Stomach (tissue), 9 donors: ENCODE results near the gene MATCAP1. TPM values are rescaled to one million over a fixed set of nuclear protein-coding genes. Genes with fewer than 3 reads are reported as not detected.
A peak's percentile ranks its signal among the peaks of the same experiment; 100 is the strongest.

Experiments used
- DNase-seq, 2 donors: peaks; one replicate each; pipeline versions ENCODE4 v3.0.0 to v3.0.0-alpha.2; 2013 to 2019
- H3K27ac ChIP-seq, 5 donors: fragments of 200-600 bp in 4 of 5; sonication (generic) in 4 of 5; one replicate each; pipeline ENCODE4 v1.5.1; 2013 to 2019; ENCODE audit warnings: mild to moderate bottlenecking in 1 of 5, moderate library complexity in 1 of 5
- H3K27me3 ChIP-seq, 3 donors: fragments of 200-600 bp; sonication (generic); one replicate each; pipeline ENCODE4 v1.5.1; 2017 to 2019; ENCODE audit warnings: mixed run types in 1 of 3
- H3K36me3 ChIP-seq, 4 donors: fragments of 200-600 bp; sonication (generic); 1 replicate in 3 of 4; 2 replicates in 1 of 4; pipeline ENCODE4 v1.5.1; 2016 to 2019
- H3K4me1 ChIP-seq, 4 donors: fragments of 200-600 bp; sonication (generic); one replicate each; pipeline ENCODE4 v1.5.1; 2016 to 2019
- H3K4me3 ChIP-seq, 4 donors: fragments of 200-600 bp; sonication (generic) in 3 of 4; one replicate each; pipeline ENCODE4 v1.5.1; 2016 to 2019; ENCODE audit warnings: mild to moderate bottlenecking in 1 of 4
- H3K9me3 ChIP-seq, 4 donors: fragments of 200-600 bp; sonication (generic); one replicate each; pipeline ENCODE4 v1.5.1; 2016 to 2019
- EP300 ChIP-seq: sonication (generic); formaldehyde crosslinking; IDR thresholded peaks from one replicate; pipeline ENCODE4 v1.6.1; 2017; ENCODE audit warnings: antibody characterized with exemption
- POLR2A ChIP-seq, 4 donors: fragments of 450-650 bp; IDR thresholded peaks; one replicate each; pipeline ENCODE4 v1.6.1; 2016; ENCODE audit warnings: antibody characterized with exemption in 4 of 4, control low read depth in 2 of 4, mild to moderate bottlenecking in 1 of 4, moderate library complexity in 1 of 4
- POLR2AphosphoS5 ChIP-seq, 3 donors: sonication (generic); formaldehyde crosslinking; IDR thresholded peaks; one replicate each; pipeline ENCODE4 v1.6.1; 2016; ENCODE audit warnings: antibody characterized with exemption in 3 of 3
- WGBS, 5 donors: extraction: QIAGEN DNeasy Blood & Tissue Kit in 3 of 5; methylation state at CpG; one replicate each; pipeline versions ENCODE4 v1.1.5 to v1.1.7; 2013 to 2018; 5-methylcytosine and 5-hydroxymethylcytosine counted together
- intact Hi-C: fragments of 100-400 bp; cut with DNase I; formaldehyde crosslinking; loops from one replicate; pipeline ENCODE4 v1.15.1; 2023; ENCODE audit warnings: low total_unique reads
- polyA plus RNA-seq, 3 donors: library from polyadenylated mRNA; stranded (reverse); fragments of 200-250 nt; gene quantifications; one replicate each; pipeline ENCODE4 v1.2.3, GENCODE V29; 2013
- total RNA-seq, 5 donors: library from RNA; depleted of rRNA; stranded (reverse); fragments of >200 nt; gene quantifications; one replicate each; pipeline versions ENCODE4 v1.1.0 to v1.2.3, GENCODE V29; 2014 to 2016
- TF ChIP-seq, protein P1 (sequence below), 7 experiments: fragments of 450-650 bp in 4 of 7; fragments of 200-600 bp in 3 of 7; sonication (generic) in 3 of 7; IDR thresholded peaks; one replicate each; pipeline ENCODE4 v1.5.1; 2016 to 2019; ENCODE audit warnings: antibody characterized with exemption in 7 of 7, control low read depth in 2 of 7, mild to moderate bottlenecking in 1 of 7
- donor health status: healthy with polysubstance abuse.
- donor health status: Bipolar disorder and iron deficiency.
- donor health status: healthy.

MATCAP1 gene
- total and polyA plus RNA-seq, 8 donors = 8.5 to 156 (median 18.8) TPM

DNA sequence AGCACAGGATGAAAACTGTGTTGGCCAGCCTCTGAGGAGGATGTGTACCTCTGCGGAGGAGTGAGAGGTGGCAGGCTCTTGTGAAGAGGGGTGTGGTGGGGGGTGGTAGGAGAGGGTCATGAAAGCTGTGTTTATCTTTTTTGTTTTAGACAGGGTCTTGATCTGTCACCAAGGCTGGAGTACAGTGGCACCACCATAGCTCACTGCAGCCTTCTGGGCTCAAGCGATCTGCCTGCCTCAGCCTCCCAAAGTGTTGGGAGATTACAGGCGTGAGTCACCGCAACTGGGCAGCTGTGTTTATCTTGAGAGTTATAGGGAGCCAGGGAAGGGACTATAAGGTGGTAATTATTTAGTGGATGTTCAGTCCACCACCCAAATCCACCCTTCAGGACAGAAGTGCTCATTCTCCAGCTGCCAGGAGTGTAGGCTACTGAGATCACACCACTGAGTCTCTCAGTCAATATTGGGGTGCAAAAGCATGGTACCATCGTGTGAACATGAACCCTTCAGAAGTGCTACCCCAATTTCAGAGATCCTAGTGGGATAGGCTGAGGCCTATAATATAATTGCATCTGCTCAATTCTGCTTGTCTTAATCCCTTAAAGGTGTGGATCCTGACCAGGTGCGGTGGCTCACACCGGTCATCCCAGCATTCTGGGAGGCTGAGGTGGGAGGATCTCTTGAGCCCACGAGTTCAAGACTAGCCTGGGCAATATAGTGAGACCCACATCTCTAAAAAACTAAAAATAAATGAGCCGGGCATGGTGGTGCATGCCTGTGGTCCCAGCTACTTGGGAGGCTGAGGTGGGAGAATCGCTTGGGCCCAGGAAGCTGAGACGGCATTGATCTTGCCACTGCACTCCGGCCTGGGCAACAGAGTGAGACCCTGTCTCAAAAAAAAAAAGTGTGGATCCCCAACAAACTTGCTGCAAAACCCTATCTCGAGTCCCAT lies 7.0 kb upstream of the MATCAP1 start:
- 70 to 75% (median 71%) methylated on average over 13 of the region's 13 CpGs for WGBS, 5 donors
- Histone ChIP-seq H3K27me3 (no peaks in the 10 kb centered on the region), H3K4me3 (no peak overlapping the region), H3K27ac (no peak overlapping the region), H3K36me3 (peaks cover 18 to 27% (median 24%) of the 10 kb centered on the region in 4 donors), H3K4me1 (peaks cover 25 to 52% (median 33%) of the 10 kb centered on the region in 4 donors), H3K9me3 (no peaks in the 10 kb centered on the region)
- TF ChIP-seq POLR2AphosphoS5 (IDR thresholded peaks at IDR 0.05) = no peak
- no peak for TF ChIP-seq POLR2A (IDR thresholded peaks at IDR 0.05)
- no peak for TF ChIP-seq EP300
- TF ChIP-seq, protein P1, sequence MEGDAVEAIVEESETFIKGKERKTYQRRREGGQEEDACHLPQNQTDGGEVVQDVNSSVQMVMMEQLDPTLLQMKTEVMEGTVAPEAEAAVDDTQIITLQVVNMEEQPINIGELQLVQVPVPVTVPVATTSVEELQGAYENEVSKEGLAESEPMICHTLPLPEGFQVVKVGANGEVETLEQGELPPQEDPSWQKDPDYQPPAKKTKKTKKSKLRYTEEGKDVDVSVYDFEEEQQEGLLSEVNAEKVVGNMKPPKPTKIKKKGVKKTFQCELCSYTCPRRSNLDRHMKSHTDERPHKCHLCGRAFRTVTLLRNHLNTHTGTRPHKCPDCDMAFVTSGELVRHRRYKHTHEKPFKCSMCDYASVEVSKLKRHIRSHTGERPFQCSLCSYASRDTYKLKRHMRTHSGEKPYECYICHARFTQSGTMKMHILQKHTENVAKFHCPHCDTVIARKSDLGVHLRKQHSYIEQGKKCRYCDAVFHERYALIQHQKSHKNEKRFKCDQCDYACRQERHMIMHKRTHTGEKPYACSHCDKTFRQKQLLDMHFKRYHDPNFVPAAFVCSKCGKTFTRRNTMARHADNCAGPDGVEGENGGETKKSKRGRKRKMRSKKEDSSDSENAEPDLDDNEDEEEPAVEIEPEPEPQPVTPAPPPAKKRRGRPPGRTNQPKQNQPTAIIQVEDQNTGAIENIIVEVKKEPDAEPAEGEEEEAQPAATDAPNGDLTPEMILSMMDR (IDR thresholded peaks at IDR 0.05) = no peak
- intact Hi-C loops = no loop called here
- DNase-seq = no peak

DNA sequence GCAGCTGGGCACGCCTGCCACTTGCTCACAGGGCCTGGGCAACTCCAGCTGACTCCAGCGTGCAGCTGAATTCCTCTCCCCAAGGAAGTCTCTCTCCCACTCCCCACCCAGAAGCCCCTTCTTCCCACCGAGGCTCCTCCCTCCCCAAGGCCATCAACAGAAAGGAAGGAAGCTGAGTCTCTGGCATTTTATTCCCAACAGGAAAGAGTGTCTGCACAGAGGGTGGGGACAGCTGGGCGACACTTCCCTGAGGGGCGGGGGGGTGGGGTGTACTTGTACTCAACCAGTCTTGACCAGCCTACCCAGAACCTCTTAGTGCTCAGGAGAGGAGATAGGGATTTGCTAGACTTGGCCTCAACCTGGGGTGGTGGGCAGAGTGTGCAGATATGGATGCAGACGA lies 6.3 kb upstream of the MATCAP1 start, which contains the start of gene EXOC3L1:
TSS of gene EXOC3L1 (minus strand) at position 96 of the 400 bp plus-strand sequence. CDS start 460 bp downstream, outside the sequence.
- Histone ChIP-seq H3K9me3 (no peaks in the 10 kb centered on the region), H3K36me3 (peaks cover 11 to 20% (median 17%) of the 10 kb centered on the region in 4 donors), H3K4me1 (peaks cover 32 to 52% (median 40%) of the 10 kb centered on the region in 4 donors), H3K4me3 (peak within 1 kb of the TSS in 1 of 4 donors; percentile 6), H3K27me3 (peaks cover 0 to under 1% (median 0%) of the 10 kb centered on the region in 3 donors), H3K27ac (no peak within 1 kb of the TSS)
- TF ChIP-seq, protein P1 (IDR thresholded peaks at IDR 0.05) = no peak
- TF ChIP-seq POLR2AphosphoS5 (IDR thresholded peaks at IDR 0.05) = no peak
- TF ChIP-seq EP300 = no peak
- TF ChIP-seq POLR2A (IDR thresholded peaks at IDR 0.05) = no peak
- DNase-seq = no peak
- 37 to 46% (median 41%) methylated on average over 6 of the region's 6 CpGs for WGBS, 5 donors
- intact Hi-C loops = no loop called here

DNA sequence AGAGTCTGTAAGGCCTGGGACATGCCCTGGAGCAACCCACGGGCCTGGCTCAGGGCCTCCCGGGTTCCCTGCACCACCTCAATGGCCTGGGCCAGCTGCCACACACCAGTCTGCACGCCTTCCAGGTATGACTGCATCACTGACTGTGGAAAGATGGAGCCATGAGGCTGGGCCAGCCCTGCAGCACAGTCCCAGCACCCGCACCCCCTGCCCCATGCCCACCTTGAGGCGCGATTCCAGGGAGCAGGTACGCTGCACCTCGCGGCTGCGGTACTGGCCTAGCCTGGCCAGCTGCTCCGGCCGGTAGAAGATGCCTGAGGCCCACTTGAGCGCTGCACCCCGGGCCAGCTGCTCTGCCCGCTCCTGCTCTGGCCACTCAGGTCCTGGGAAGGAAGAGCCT lies 5.0 kb upstream of the MATCAP1 start:
- H3K27ac ChIP-seq = no peak overlapping the region

DNA sequence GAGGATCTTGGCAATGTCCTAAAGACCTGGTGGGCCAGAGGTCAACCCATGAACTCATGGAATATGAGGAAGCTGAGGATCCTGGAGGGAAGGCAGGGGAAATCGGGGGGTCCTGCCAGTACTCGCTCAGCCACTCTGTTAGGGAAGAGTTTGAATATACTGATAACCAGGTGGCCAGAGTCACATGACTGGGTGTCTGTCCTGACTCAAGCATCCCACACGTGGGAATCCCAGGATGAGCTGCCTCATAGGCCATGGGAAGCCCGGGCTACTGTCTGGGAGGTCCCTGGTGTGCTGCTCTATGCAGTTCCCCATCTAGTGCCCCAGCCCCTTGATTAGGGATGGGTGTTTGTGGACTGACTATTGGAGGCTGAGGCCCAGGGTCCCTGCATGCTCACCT lies 4.6 kb upstream of the MATCAP1 start:
- H3K27ac ChIP-seq = no peak overlapping the region
- TF ChIP-seq POLR2A (IDR thresholded peaks at IDR 0.05) = no peak
- no peak for TF ChIP-seq EP300
- TF ChIP-seq POLR2AphosphoS5 (IDR thresholded peaks at IDR 0.05) = no peak
- TF ChIP-seq, protein P1 (IDR thresholded peaks at IDR 0.05) = no peak
- H3K9me3 ChIP-seq = no peaks in the 10 kb centered on the region
- peaks cover 0 to 4% (median 0%) of the 10 kb centered on the region in 3 donors for H3K27me3 ChIP-seq
- H3K4me1 ChIP-seq = peaks cover 36 to 46% (median 37%) of the 10 kb centered on the region in 4 donors
- intact Hi-C loops = no loop called here
- peaks cover 0 to 3% (median 1%) of the 10 kb centered on the region in 4 donors for H3K36me3 ChIP-seq
- H3K4me3 ChIP-seq = no peak overlapping the region
- DNase-seq = no peak
- WGBS, 5 donors = 72 to 90% (median 82%) methylated on average over 3 to 4 of the region's 4 CpGs

More for the DNA sequence above, 5.0 kb upstream of the MATCAP1 start:
- no peaks in the 10 kb centered on the region for H3K9me3 ChIP-seq
- H3K4me3 ChIP-seq = no peak overlapping the region
- intact Hi-C loops = no loop called here
- peaks cover 40 to 50% (median 41%) of the 10 kb centered on the region in 4 donors for H3K4me1 ChIP-seq
- H3K36me3 ChIP-seq = peaks cover 0 to 8% (median 4%) of the 10 kb centered on the region in 4 donors
- H3K27me3 ChIP-seq = peaks cover 0 to 4% (median 0%) of the 10 kb centered on the region in 3 donors
- TF ChIP-seq, protein P1 (IDR thresholded peaks at IDR 0.05) = no peak
- no peak for TF ChIP-seq POLR2AphosphoS5 (IDR thresholded peaks at IDR 0.05)
- TF ChIP-seq EP300 = no peak
- no peak for TF ChIP-seq POLR2A (IDR thresholded peaks at IDR 0.05)
- 75 to 95% (median 92%) methylated on average over 5 to 15 of the region's 15 CpGs for WGBS, 5 donors
- no peak for DNase-seq
